H9 (cell line): ENCODE measurements around the gene RRAD. TPM values are rescaled to one million over a fixed set of nuclear protein-coding genes. Genes with fewer than 3 reads are reported as not detected.

Source experiments
- DNase-seq: peaks from one replicate; pipeline ENCODE4 v3.0.0-alpha.2; 2017
- H2AFZ ChIP-seq: one replicate; pipeline ENCODE4 v1.6.1; 2013; ENCODE audit warnings: mild to moderate bottlenecking, low read length, control low read depth, moderate library complexity
- H2AK5ac ChIP-seq: 2 replicates; pipeline ENCODE4 v1.6.1; 2013; ENCODE audit warnings: low read length, control low read depth, mixed read lengths; ENCODE audit not compliant: insufficient read length
- H2BK120ac ChIP-seq: one replicate; pipeline ENCODE4 v1.6.1; 2013; ENCODE audit warnings: low read depth, mild to moderate bottlenecking, low read length, control low read depth, inconsistent platforms; ENCODE audit not compliant: poor library complexity, severe bottlenecking
- H2BK12ac ChIP-seq: 2 replicates; pipeline ENCODE4 v1.6.1; 2013; ENCODE audit warnings: low read length, control low read depth, mixed read lengths, low read depth; ENCODE audit not compliant: insufficient read length
- H2BK15ac ChIP-seq: 2 replicates; pipeline ENCODE4 v1.6.1; 2013; ENCODE audit warnings: low read depth, low read length, control low read depth
- H2BK20ac ChIP-seq: one replicate; pipeline ENCODE4 v1.6.1; 2013; ENCODE audit warnings: low read depth, mild to moderate bottlenecking, low read length, control low read depth, inconsistent platforms; ENCODE audit not compliant: poor library complexity, severe bottlenecking
- H2BK5ac ChIP-seq: 2 replicates; pipeline ENCODE4 v1.6.1; 2013; ENCODE audit warnings: low read length, control low read depth, mixed read lengths; ENCODE audit not compliant: insufficient read length
- H3K14ac ChIP-seq: 2 replicates; pipeline ENCODE4 v1.6.1; 2013; ENCODE audit warnings: low read length, control low read depth; ENCODE audit not compliant: insufficient read depth
- H3K18ac ChIP-seq: 2 replicates; pipeline ENCODE4 v1.6.1; 2013; ENCODE audit warnings: low read depth, mild to moderate bottlenecking, mixed read lengths, low read length, control low read depth; ENCODE audit not compliant: insufficient read length
- H3K23ac ChIP-seq: 2 replicates; pipeline ENCODE4 v1.6.1; 2013; ENCODE audit warnings: low read length, control low read depth, mixed read lengths, low read depth; ENCODE audit not compliant: insufficient read length
- H3K23me2 ChIP-seq: 2 replicates; pipeline ENCODE4 v1.6.1; 2013; ENCODE audit warnings: low read depth, mild to moderate bottlenecking, mixed read lengths, low read length, control low read depth; ENCODE audit not compliant: insufficient read length, poor library complexity, severe bottlenecking
- H3K27ac ChIP-seq: 2 replicates; pipeline ENCODE4 v1.5.1; 2013; ENCODE audit warnings: low read length, control low read depth, mixed read lengths, low read depth; ENCODE audit not compliant: insufficient read length
- H3K27me3 ChIP-seq: 2 replicates; pipeline ENCODE4 v1.6.1; 2013; ENCODE audit warnings: low read length, control low read depth, inconsistent platforms; ENCODE audit not compliant: insufficient read depth
- H3K4ac ChIP-seq: 2 replicates; pipeline ENCODE4 v1.6.1; 2013; ENCODE audit warnings: low read depth, mild to moderate bottlenecking, control low read depth, inconsistent platforms, low read length, moderate library complexity
- H3K4me1 ChIP-seq: 2 replicates; pipeline ENCODE4 v1.6.1; 2013; ENCODE audit warnings: low read length, control low read depth, inconsistent platforms; ENCODE audit not compliant: insufficient read depth
- H3K4me2 ChIP-seq: 2 replicates; pipeline ENCODE4 v1.6.1; 2013; ENCODE audit warnings: low read length, control low read depth, mixed read lengths; ENCODE audit not compliant: insufficient read length, insufficient read depth
- H3K56ac ChIP-seq: 2 replicates; pipeline ENCODE4 v1.6.1; 2013; ENCODE audit warnings: low read depth, mild to moderate bottlenecking, mixed read lengths, low read length, control low read depth; ENCODE audit not compliant: insufficient read length
- H3K79me1 ChIP-seq: 2 replicates; pipeline ENCODE4 v1.6.1; 2013; ENCODE audit warnings: low read depth, mild to moderate bottlenecking, moderate library complexity, low read length, control low read depth, inconsistent platforms; ENCODE audit not compliant: insufficient read depth, poor library complexity, severe bottlenecking
- H3K79me2 ChIP-seq: 2 replicates; pipeline ENCODE4 v1.6.1; 2013; ENCODE audit warnings: low read length, control low read depth, inconsistent platforms; ENCODE audit not compliant: insufficient read depth
- H3K9ac ChIP-seq: 2 replicates; pipeline ENCODE4 v1.6.1; 2013; ENCODE audit warnings: low read length, control low read depth, mixed read lengths; ENCODE audit not compliant: insufficient read length; ENCODE audit errors: extremely low read depth
- H3K9me3 ChIP-seq: one replicate; pipeline ENCODE4 v1.6.1; 2013; ENCODE audit warnings: low read depth, low read length, inconsistent platforms; ENCODE audit not compliant: control insufficient read depth
- H3T11ph ChIP-seq: one replicate; pipeline ENCODE4 v1.6.1; 2013; ENCODE audit warnings: mild to moderate bottlenecking, low read length, control low read depth, inconsistent platforms
- H4K20me1 ChIP-seq: one replicate; pipeline ENCODE4 v1.6.1; 2013; ENCODE audit not compliant: control insufficient read depth, insufficient read length, insufficient read depth
- H4K5ac ChIP-seq: 2 replicates; pipeline ENCODE4 v1.6.1; 2013; ENCODE audit warnings: low read depth, mild to moderate bottlenecking, mixed read lengths, low read length, control low read depth; ENCODE audit not compliant: insufficient read length
- H4K8ac ChIP-seq: replicated peaks from 2 replicates; pipeline ENCODE4 v1.6.1; 2013; ENCODE audit warnings: low read length, control low read depth, mixed read lengths, low read depth; ENCODE audit not compliant: insufficient read length
- H4K91ac ChIP-seq: 2 replicates; pipeline ENCODE4 v1.6.1; 2013; ENCODE audit warnings: low read depth, mild to moderate bottlenecking, moderate library complexity, mixed read lengths, low read length, control low read depth; ENCODE audit not compliant: insufficient read length
- H3K27ac Mint-ChIP-seq, 3 experiments: 2 replicates in 2 of 3; 3 replicates in 1 of 3; pipeline ENCODE4 v1.8.0; 2020 to 2021; ENCODE audit warnings: mixed read lengths in 3 of 3, mild to moderate bottlenecking in 1 of 3, moderate library complexity in 1 of 3
- H3K27me3 Mint-ChIP-seq: 2 replicates; pipeline ENCODE4 v1.8.0; 2021; ENCODE audit warnings: low read depth, mild to moderate bottlenecking, moderate library complexity, mixed read lengths
- H3K36me3 Mint-ChIP-seq, 3 experiments: 2 replicates in 2 of 3; 3 replicates in 1 of 3; pipeline ENCODE4 v1.8.0; 2020 to 2021; ENCODE audit warnings: low read depth in 3 of 3, mixed read lengths in 3 of 3; ENCODE audit not compliant: insufficient read depth in 1 of 3
- H3K4me1 Mint-ChIP-seq, 2 experiments: 2 replicates each; pipeline ENCODE4 v1.8.0; 2020; ENCODE audit warnings: mixed read lengths in 2 of 2
- H3K4me3 Mint-ChIP-seq, 2 experiments: 2 replicates in 1 of 2; 3 replicates in 1 of 2; pipeline ENCODE4 v1.8.0; 2020 to 2021; ENCODE audit warnings: mild to moderate bottlenecking in 2 of 2, mixed read lengths in 2 of 2, moderate library complexity in 1 of 2
- H3K9me3 Mint-ChIP-seq, 2 experiments: 2 replicates in 1 of 2; 3 replicates in 1 of 2; pipeline ENCODE4 v1.8.0; 2020; ENCODE audit warnings: mild to moderate bottlenecking in 2 of 2, mixed read lengths in 2 of 2, moderate library complexity in 1 of 2
- CTCF ChIP-seq: fragments of 200-600 bp; sonication (generic); conservative IDR thresholded peaks from 3 replicates; pipeline ENCODE4 v1.8.0; 2021; ENCODE audit warnings: antibody characterized with exemption, mild to moderate bottlenecking
- WGBS: extraction: QIAGEN DNeasy Blood & Tissue Kit; methylation state at CpG from one replicate; pipeline ENCODE4 v1.1.7; 2013; ENCODE audit warnings: missing lambda C conversion rate, low lambda C conversion rate, mixed read lengths; ENCODE audit not compliant: insufficient read length; ENCODE audit errors: extremely low coverage; 5-methylcytosine and 5-hydroxymethylcytosine counted together
- total RNA-seq: library from RNA; stranded (reverse); gene quantifications from 2 replicates; pipeline ENCODE4 v1.2.1, GENCODE V29; 2021

Gene RRAD
- total RNA-seq, 1 experiment from 2014 or later: 0.72 TPM

GRCh38 chr16:66898933-66899309, 26.4 kb downstream of the RRAD start:
- Histone ChIP-seq H3K27ac (no peak overlapping the region), H3K18ac (no peak overlapping the region)
- TF ChIP-seq CTCF: no peak

More at GRCh38 chr16:66898933-66899309, 26.4 kb downstream of the RRAD start:
- H3K9me3 Mint-ChIP-seq: no peaks in the 10 kb centered on the region
- H3K36me3 Mint-ChIP-seq: no peaks in the 10 kb centered on the region
- Histone ChIP-seq H3K56ac (no peak overlapping the region), H2BK20ac (no peak overlapping the region), H3K9ac (no peak overlapping the region), H3K4me1 (no peaks in the 10 kb centered on the region), H3K79me2 (no peaks in the 10 kb centered on the region), H2BK5ac (no peak overlapping the region), H4K8ac (no peak overlapping the region), H3K4ac (no peak overlapping the region), H2BK15ac (no peak overlapping the region), H4K20me1 (peaks cover 4% of the 10 kb centered on the region), H4K5ac (no peak overlapping the region), H3K23me2 (no peaks in the 10 kb centered on the region), H3K9me3 (no peaks in the 10 kb centered on the region), H3K27me3 (no peaks in the 10 kb centered on the region), H2BK120ac (no peak overlapping the region), H3K14ac (no peak overlapping the region), H3T11ph (no peak overlapping the region), H2BK12ac (no peak overlapping the region), H2AFZ (no peak overlapping the region), H3K4me2 (no peak overlapping the region), H3K79me1 (no peaks in the 10 kb centered on the region), H4K91ac (no peak overlapping the region), H2AK5ac (no peak overlapping the region), H3K23ac (no peak overlapping the region)
- peaks cover 12 to 15% of the 10 kb centered on the region in 2 experiments for H3K4me1 Mint-ChIP-seq
- WGBS: no CpG with 5 or more reads among the region's 2 CpGs
- no peak overlapping the region; a peak in 1 of 7 replicates for H3K27ac Mint-ChIP-seq
- no peak overlapping the region for H3K4me3 Mint-ChIP-seq
- DNase-seq: no peak
- peaks cover 7% of the 10 kb centered on the region for H3K27me3 Mint-ChIP-seq
